ENCODE data around the gene BEST4. TPM values are rescaled to one million over a fixed set of nuclear protein-coding genes. Genes with fewer than 3 reads are reported as not detected.

The BEST4 gene
- total and polyA plus RNA-seq, 2 of the 13 experiments (the other 11 are each of a cell fraction or from before 2014, with no cell fraction given): 0.77 to 1.4 TPM

DNA sequence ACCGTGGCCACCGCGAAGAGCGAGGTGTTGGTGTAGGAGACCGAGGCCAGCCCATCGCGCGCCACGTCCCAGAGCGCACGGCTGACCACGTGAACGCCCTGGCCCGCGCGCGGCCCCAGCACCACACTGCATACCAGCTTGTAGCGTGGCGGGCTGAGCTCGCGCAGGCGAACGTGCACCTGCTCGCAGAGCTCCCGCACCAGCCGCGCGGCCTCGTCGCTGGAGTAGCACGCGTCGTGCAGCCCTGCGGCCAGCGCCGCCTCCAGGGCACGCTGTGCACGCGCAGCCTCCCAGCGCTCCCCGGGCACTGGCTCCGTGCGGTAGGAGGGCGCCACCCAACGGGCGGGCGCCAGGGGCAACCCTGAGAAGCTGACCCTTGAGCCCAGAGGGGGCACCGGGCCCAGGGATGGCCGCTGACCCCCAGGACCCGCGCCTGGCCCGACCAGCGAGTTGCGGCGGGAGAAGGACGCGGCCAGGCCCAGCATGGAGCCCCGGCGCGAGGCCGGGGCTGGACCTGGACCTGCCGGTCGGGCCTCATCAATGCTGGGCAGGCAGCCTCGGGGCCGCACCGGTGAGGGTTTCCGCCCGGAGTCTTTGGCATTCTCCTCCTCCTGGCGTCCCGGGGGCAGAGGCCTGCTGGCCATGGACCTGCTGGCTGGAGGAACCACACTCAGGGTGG, 18.2 kb upstream of the BEST4 start (continued):
- TF ChIP-seq, protein P1, sequence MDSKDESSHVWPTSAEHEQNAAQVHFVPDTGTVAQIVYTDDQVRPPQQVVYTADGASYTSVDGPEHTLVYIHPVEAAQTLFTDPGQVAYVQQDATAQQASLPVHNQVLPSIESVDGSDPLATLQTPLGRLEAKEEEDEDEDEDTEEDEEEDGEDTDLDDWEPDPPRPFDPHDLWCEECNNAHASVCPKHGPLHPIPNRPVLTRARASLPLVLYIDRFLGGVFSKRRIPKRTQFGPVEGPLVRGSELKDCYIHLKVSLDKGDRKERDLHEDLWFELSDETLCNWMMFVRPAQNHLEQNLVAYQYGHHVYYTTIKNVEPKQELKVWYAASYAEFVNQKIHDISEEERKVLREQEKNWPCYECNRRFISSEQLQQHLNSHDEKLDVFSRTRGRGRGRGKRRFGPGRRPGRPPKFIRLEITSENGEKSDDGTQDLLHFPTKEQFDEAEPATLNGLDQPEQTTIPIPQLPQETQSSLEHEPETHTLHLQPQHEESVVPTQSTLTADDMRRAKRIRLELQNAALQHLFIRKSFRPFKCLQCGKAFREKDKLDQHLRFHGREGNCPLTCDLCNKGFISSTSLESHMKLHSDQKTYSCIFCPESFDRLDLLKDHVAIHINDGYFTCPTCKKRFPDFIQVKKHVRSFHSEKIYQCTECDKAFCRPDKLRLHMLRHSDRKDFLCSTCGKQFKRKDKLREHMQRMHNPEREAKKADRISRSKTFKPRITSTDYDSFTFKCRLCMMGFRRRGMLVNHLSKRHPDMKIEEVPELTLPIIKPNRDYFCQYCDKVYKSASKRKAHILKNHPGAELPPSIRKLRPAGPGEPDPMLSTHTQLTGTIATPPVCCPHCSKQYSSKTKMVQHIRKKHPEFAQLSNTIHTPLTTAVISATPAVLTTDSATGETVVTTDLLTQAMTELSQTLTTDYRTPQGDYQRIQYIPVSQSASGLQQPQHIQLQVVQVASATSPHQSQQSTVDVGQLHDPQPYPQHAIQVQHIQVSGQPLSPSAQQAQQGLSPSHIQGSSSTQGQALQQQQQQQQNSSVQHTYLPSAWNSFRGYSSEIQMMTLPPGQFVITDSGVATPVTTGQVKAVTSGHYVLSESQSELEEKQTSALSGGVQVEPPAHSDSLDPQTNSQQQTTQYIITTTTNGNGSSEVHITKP (CRISPR knock-in tag; IDR thresholded peaks at IDR 0.05; ENCODE audit: low read depth): no peak
- TF ChIP-seq ZNF180 (CRISPR knock-in tag; IDR thresholded peaks at IDR 0.05; ENCODE audit: borderline replicate concordance, low read depth): no peak
- TF ChIP-seq, protein P2, sequence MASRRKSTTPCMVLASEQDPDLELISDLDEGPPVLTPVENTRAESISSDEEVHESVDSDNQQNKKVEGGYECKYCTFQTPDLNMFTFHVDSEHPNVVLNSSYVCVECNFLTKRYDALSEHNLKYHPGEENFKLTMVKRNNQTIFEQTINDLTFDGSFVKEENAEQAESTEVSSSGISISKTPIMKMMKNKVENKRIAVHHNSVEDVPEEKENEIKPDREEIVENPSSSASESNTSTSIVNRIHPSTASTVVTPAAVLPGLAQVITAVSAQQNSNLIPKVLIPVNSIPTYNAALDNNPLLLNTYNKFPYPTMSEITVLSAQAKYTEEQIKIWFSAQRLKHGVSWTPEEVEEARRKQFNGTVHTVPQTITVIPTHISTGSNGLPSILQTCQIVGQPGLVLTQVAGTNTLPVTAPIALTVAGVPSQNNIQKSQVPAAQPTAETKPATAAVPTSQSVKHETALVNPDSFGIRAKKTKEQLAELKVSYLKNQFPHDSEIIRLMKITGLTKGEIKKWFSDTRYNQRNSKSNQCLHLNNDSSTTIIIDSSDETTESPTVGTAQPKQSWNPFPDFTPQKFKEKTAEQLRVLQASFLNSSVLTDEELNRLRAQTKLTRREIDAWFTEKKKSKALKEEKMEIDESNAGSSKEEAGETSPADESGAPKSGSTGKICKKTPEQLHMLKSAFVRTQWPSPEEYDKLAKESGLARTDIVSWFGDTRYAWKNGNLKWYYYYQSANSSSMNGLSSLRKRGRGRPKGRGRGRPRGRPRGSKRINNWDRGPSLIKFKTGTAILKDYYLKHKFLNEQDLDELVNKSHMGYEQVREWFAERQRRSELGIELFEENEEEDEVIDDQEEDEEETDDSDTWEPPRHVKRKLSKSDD (CRISPR knock-in tag; IDR thresholded peaks at IDR 0.05; ENCODE audit: low read depth): 0 out of 2 replicates have a peak, but pooled peaks have one; percentile 37
- TF ChIP-seq, protein P3, sequence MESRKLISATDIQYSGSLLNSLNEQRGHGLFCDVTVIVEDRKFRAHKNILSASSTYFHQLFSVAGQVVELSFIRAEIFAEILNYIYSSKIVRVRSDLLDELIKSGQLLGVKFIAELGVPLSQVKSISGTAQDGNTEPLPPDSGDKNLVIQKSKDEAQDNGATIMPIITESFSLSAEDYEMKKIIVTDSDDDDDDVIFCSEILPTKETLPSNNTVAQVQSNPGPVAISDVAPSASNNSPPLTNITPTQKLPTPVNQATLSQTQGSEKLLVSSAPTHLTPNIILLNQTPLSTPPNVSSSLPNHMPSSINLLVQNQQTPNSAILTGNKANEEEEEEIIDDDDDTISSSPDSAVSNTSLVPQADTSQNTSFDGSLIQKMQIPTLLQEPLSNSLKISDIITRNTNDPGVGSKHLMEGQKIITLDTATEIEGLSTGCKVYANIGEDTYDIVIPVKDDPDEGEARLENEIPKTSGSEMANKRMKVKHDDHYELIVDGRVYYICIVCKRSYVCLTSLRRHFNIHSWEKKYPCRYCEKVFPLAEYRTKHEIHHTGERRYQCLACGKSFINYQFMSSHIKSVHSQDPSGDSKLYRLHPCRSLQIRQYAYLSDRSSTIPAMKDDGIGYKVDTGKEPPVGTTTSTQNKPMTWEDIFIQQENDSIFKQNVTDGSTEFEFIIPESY (CRISPR knock-in tag; IDR thresholded peaks at IDR 0.05): peak; percentile 67; the same call in 1 of the 2 replicates

Measured in HepG2 (cell line).